ENCODE measurements around the gene PYDC1. TPM values are rescaled to one million over a fixed set of nuclear protein-coding genes. Genes with fewer than 3 reads are reported as not detected.
A peak's percentile ranks its signal among the peaks of the same experiment; 100 is the strongest.
"Not testable (repeated sequence)": the region's sequence is repeated elsewhere in the genome, so short reads cannot be mapped to it uniquely, and the experiment has no call there.

PYDC1 gene
- total RNA-seq, 1 experiment from 2014 or later, result not detected

- DNase-seq (ENCODE audit: low read depth), result no peak
These were observed 6.1 kb upstream of the PYDC1 start for GRCh38 chr16:31223044-31223443.

- DNase-seq (ENCODE audit: low read depth), result no peak
These were observed 4.6 kb upstream of the PYDC1 start for GRCh38 chr16:31221357-31222160.

GRCh38 chr16:31219154-31219741 lies 2.3 kb upstream of the PYDC1 start:
- DNase-seq (ENCODE audit: low read depth), result no peak

GRCh38 chr16:31217136-31217530 lies 198 bp upstream of the PYDC1 start:
- no peak for DNase-seq (ENCODE audit: low read depth)

- peak; percentile 83 for DNase-seq (ENCODE audit: low read depth)
These were observed 1.4 kb downstream of the PYDC1 start for GRCh38 chr16:31215287-31216162.

- DNase-seq (ENCODE audit: low read depth), result peak; percentile 59
These were observed 2.1 kb downstream of the PYDC1 start for GRCh38 chr16:31214708-31215286.

GRCh38 chr16:31213877-31214707 lies 2.8 kb downstream of the PYDC1 start, which contains the start of gene TRIM72:
TRIM72 (plus strand) TSS chr16:31214119; CDS start chr16:31214739, 620 bp downstream.
- DNase-seq (ENCODE audit: low read depth), result peak; percentile 95

- DNase-seq (ENCODE audit: low read depth), result no peak
These were observed 3.6 kb downstream of the PYDC1 start for GRCh38 chr16:31213342-31213741.

- DNase-seq (ENCODE audit: low read depth), result no peak
These were observed 10.2 kb downstream of the PYDC1 start for GRCh38 chr16:31206776-31207175.

GRCh38 chr16:31204871-31205666 lies 11.9 kb downstream of the PYDC1 start:
- DNase-seq (ENCODE audit: low read depth), result no peak

GRCh38 chr16:31202414-31203375 lies 14.2 kb downstream of the PYDC1 start, which contains the start of gene PYCARD:
PYCARD (minus strand) TSS chr16:31202760; CDS start chr16:31202690, 70 bp downstream.
- DNase-seq (ENCODE audit: low read depth), result peak; percentile 23

- DNase-seq (ENCODE audit: low read depth), result no peak
These were observed 15.1 kb downstream of the PYDC1 start for GRCh38 chr16:31201582-31202413.

GRCh38 chr16:31200821-31201568 lies 15.9 kb downstream of the PYDC1 start:
- peak; percentile 62 for DNase-seq (ENCODE audit: low read depth)

GRCh38 chr16:31200111-31200510 lies 16.8 kb downstream of the PYDC1 start:
- DNase-seq (ENCODE audit: low read depth), result not testable (repeated sequence)

- DNase-seq (ENCODE audit: low read depth), result no peak
These were observed 17.4 kb downstream of the PYDC1 start for GRCh38 chr16:31199430-31200041.

GRCh38 chr16:31198207-31198882 lies 18.6 kb downstream of the PYDC1 start:
- no peak for DNase-seq (ENCODE audit: low read depth)

Measured in LHCN-M2 (cell line).